GM18511 (cell line): ENCODE measurements around the gene CCL24.
"Not testable (repeated sequence)": the region's sequence is repeated elsewhere in the genome, so short reads cannot be mapped to it uniquely, and the experiment has no call there.

Experiments used
- ATAC-seq: cut with Tn5 transposase; IDR thresholded peaks from one replicate; pipeline ENCODE4 v1.9.1; 2021; ENCODE audit warnings: mild to moderate bottlenecking, moderate library complexity; ENCODE audit not compliant: unreplicated experiment

CCL24 gene

GRCh38 chr7:75813781-75814236 lies at the start of gene CCL24:
Gene CCL24 (minus strand): TSS chr7:75813806. CDS start chr7:75813715, 91 bp downstream.
- no peak for ATAC-seq

- ATAC-seq, result no peak
Measured at GRCh38 chr7:75861636-75862035, 48.0 kb upstream of the CCL24 start.

- no peak for ATAC-seq
Measured at GRCh38 chr7:75858410-75858809, 44.8 kb upstream of the CCL24 start.

GRCh38 chr7:75856536-75856935 lies 42.9 kb upstream of the CCL24 start:
- no peak for ATAC-seq

GRCh38 chr7:75854813-75855345 lies 41.3 kb upstream of the CCL24 start:
- not testable (repeated sequence) for ATAC-seq

GRCh38 chr7:75854233-75854632 lies 40.6 kb upstream of the CCL24 start:
- no peak for ATAC-seq

GRCh38 chr7:75850235-75850634 lies 36.6 kb upstream of the CCL24 start:
- no peak for ATAC-seq

GRCh38 chr7:75849573-75849972 lies 36.0 kb upstream of the CCL24 start:
- no peak for ATAC-seq

GRCh38 chr7:75847707-75848106 lies 34.1 kb upstream of the CCL24 start:
- ATAC-seq, result no peak

- not testable (repeated sequence) for ATAC-seq
Measured at GRCh38 chr7:75845132-75845531, 31.5 kb upstream of the CCL24 start.

GRCh38 chr7:75844158-75844557 lies 30.6 kb upstream of the CCL24 start:
- no peak for ATAC-seq

- no peak for ATAC-seq
Measured at GRCh38 chr7:75843613-75844116, 30.1 kb upstream of the CCL24 start.

GRCh38 chr7:75842836-75843446 lies 29.3 kb upstream of the CCL24 start:
- peak; percentile 95 for ATAC-seq

- ATAC-seq, result no peak
Measured at GRCh38 chr7:75840029-75840428, 26.4 kb upstream of the CCL24 start.

- not testable (repeated sequence) for ATAC-seq
Measured at GRCh38 chr7:75838281-75838930, 24.8 kb upstream of the CCL24 start.

- no peak for ATAC-seq
Measured at GRCh38 chr7:75836798-75837197, 23.2 kb upstream of the CCL24 start.

- ATAC-seq, result no peak
Measured at GRCh38 chr7:75835688-75836285, 22.2 kb upstream of the CCL24 start.

GRCh38 chr7:75833662-75834061 lies 20.1 kb upstream of the CCL24 start:
- not testable (repeated sequence) for ATAC-seq

GRCh38 chr7:75830978-75831377 lies 17.4 kb upstream of the CCL24 start:
- no peak for ATAC-seq

GRCh38 chr7:75829656-75830055 lies 16.1 kb upstream of the CCL24 start:
- ATAC-seq, result not testable (repeated sequence)

GRCh38 chr7:75823198-75823910 lies 9.7 kb upstream of the CCL24 start:
- ATAC-seq, result no peak
